Measurements from ENCODE around the gene PAX7.

DNA sequence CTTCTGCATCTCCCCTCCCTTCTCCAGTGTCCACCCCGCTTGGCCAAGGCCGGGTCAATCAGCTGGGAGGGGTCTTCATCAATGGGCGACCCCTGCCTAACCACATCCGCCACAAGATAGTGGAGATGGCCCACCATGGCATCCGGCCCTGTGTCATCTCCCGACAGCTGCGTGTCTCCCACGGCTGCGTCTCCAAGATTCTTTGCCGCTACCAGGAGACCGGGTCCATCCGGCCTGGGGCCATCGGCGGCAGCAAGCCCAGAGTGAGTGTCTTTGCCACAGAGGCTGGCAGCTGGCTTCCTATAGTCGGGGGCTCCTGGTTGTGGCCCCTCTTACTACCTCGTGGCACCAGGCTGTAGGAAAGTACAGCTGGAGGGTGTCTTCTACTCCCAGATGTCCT is 3.6 kb downstream of the PAX7 start:
- TF ChIP-seq ZNF138 (CRISPR knock-in tag; conservative IDR thresholded peaks at IDR 0.05) (no peak), ZNF232 (CRISPR knock-in tag; IDR thresholded peaks at IDR 0.05) (no peak), CREM (CRISPR knock-in tag; IDR thresholded peaks at IDR 0.05) (no peak), TEAD1 (CRISPR knock-in tag; IDR thresholded peaks at IDR 0.05) (no peak), ZNF317 (CRISPR knock-in tag; IDR thresholded peaks at IDR 0.05; ENCODE audit: borderline replicate concordance, low read depth) (no peak), ZBTB21 (CRISPR knock-in tag; IDR thresholded peaks at IDR 0.05; ENCODE audit: borderline replicate concordance) (no peak), ATF3 (CRISPR knock-in tag; conservative IDR thresholded peaks at IDR 0.05) (no peak), CTCF (IDR thresholded peaks at IDR 0.05) (no peak), ELF4 (CRISPR knock-in tag; IDR thresholded peaks at IDR 0.05; ENCODE audit: low read depth) (no peak)
- TF ChIP-seq, protein P1, sequence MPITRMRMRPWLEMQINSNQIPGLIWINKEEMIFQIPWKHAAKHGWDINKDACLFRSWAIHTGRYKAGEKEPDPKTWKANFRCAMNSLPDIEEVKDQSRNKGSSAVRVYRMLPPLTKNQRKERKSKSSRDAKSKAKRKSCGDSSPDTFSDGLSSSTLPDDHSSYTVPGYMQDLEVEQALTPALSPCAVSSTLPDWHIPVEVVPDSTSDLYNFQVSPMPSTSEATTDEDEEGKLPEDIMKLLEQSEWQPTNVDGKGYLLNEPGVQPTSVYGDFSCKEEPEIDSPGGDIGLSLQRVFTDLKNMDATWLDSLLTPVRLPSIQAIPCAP (CRISPR knock-in tag; IDR thresholded peaks at IDR 0.05): no peak
- TF ChIP-seq, protein P2, sequence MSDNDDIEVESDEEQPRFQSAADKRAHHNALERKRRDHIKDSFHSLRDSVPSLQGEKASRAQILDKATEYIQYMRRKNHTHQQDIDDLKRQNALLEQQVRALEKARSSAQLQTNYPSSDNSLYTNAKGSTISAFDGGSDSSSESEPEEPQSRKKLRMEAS (CRISPR knock-in tag; IDR thresholded peaks at IDR 0.05): no peak
